Panc1 (cell line): Measurements from ENCODE around the gene ADAMTS7. TPM values are rescaled to one million over a fixed set of nuclear protein-coding genes. Genes with fewer than 3 reads are reported as not detected.
"Not testable (repeated sequence)": the region's sequence is repeated elsewhere in the genome, so short reads cannot be mapped to it uniquely, and the experiment has no call there.

Experiments used
- ATAC-seq: fragments of 200-7000 bp; cut with Tn5 transposase; 2 replicates; pipeline ENCODE4 v1.9.1; 2020; ENCODE audit warnings: mild to moderate bottlenecking, moderate library complexity
- BruUV-seq: library from RNA; stranded (reverse); fragments of 400-500 nt; replicated peaks from 2 replicates; lab custom pipeline; 2021; lab: Mats Ljungman, UMichigan
- CTCF ChIA-PET: fragments of 300-600 bp; sonication (Branson Sonifier 250); formaldehyde crosslinking; loops from one replicate; lab custom pipeline; 2022; ENCODE audit warnings: antibody characterized with exemption; lab: Charles Lee
- POLR2A ChIA-PET: fragments of 300-600 bp; sonication (Branson Sonifier 250); formaldehyde crosslinking; loops from one replicate; lab custom pipeline; 2022; ENCODE audit warnings: antibody characterized with exemption; lab: Charles Lee
- DNase-seq: peaks from one replicate; pipeline ENCODE4 v3.0.0-alpha.2; 2010; ENCODE audit warnings: low read depth, low spot score
- H3K27ac ChIP-seq: 2 replicates; pipeline ENCODE4 v1.5.1; 2011; ENCODE audit warnings: mild to moderate bottlenecking, low read length, inconsistent platforms
- H3K27me3 ChIP-seq: fragments of 200-500 bp; sonication (Bioruptor generic); 2 replicates; pipeline ENCODE4 v1.6.0; 2014; ENCODE audit warnings: low read length, inconsistent platforms; ENCODE audit not compliant: control insufficient read depth, insufficient read depth
- H3K36me3 ChIP-seq: fragments of 200-500 bp; sonication (Bioruptor generic); 2 replicates; pipeline ENCODE4 v1.5.1; 2014; ENCODE audit warnings: inconsistent platforms, mild to moderate bottlenecking, low read length, moderate library complexity; ENCODE audit not compliant: control insufficient read depth, insufficient read depth
- H3K4me1 ChIP-seq: 2 replicates; pipeline ENCODE4 v1.5.1; 2011; ENCODE audit warnings: inconsistent platforms, mild to moderate bottlenecking, low read length, moderate library complexity; ENCODE audit not compliant: control insufficient read depth, insufficient read depth
- H3K4me3 ChIP-seq, 2 experiments: 2 replicates each; pipeline ENCODE4 v1.5.1; 2011 to 2012; ENCODE audit warnings: low read depth in 2 of 2, low read length in 2 of 2, mild to moderate bottlenecking in 2 of 2, inconsistent platforms in 1 of 2, moderate library complexity in 1 of 2
- H3K9me3 ChIP-seq: fragments of 200-500 bp; sonication (Bioruptor generic); 2 replicates; pipeline ENCODE4 v1.5.1; 2014; ENCODE audit warnings: low read depth, mild to moderate bottlenecking, inconsistent platforms, low read length, moderate library complexity; ENCODE audit not compliant: control insufficient read depth, insufficient read depth
- POLR2AphosphoS5 ChIP-seq: IDR thresholded peaks from 2 replicates; pipeline ENCODE4 v1.6.1; 2012; ENCODE audit warnings: mild to moderate bottlenecking, low read depth, low read length, moderate library complexity
- SIN3A ChIP-seq: IDR thresholded peaks from 2 replicates; pipeline ENCODE4 v1.6.1; 2012; ENCODE audit warnings: low read depth, mild to moderate bottlenecking, low read length, moderate library complexity, borderline replicate concordance; ENCODE audit not compliant: insufficient read depth
- TCF7L2 ChIP-seq: IDR thresholded peaks from 2 replicates; pipeline ENCODE4 v1.6.1; 2011; ENCODE audit warnings: mild to moderate bottlenecking, low read depth, low read length, inconsistent platforms
- in situ Hi-C: cut with HindIII; loops from 2 replicates; pipeline ENCODE4 v1.10.0; 2016; ENCODE audit warnings: low sequenced_read_pairs, low pct_unique_long_range_greater_than_20kb
- intact Hi-C: fragments of 100-400 bp; cut with micrococcal nuclease; formaldehyde crosslinking; loops from one replicate; pipeline ENCODE4 v1.10.0; 2022; ENCODE audit not compliant: unreplicated experiment
- total RNA-seq: library from RNA; stranded (reverse); gene quantifications from one replicate; pipeline ENCODE4 v1.2.1, GENCODE V29; 2021; ENCODE audit not compliant: unreplicated experiment
- TF ChIP-seq, protein P1 (sequence below): fragments of 450-650 bp; IDR thresholded peaks from 2 replicates; pipeline ENCODE4 v1.5.1; 2017; ENCODE audit warnings: mild to moderate bottlenecking
- TF ChIP-seq, protein P2 (sequence below), 2 experiments: IDR thresholded peaks; 2 replicates each; pipeline ENCODE4 v1.6.1; 2011 to 2012; ENCODE audit warnings: low read depth in 2 of 2, control low read depth in 1 of 2, low read length in 1 of 2, mild to moderate bottlenecking in 1 of 2, moderate library complexity in 1 of 2; ENCODE audit not compliant: insufficient read depth in 1 of 2

Gene ADAMTS7
- total RNA-seq, 1 experiment from 2014 or later, result 1.0 TPM

DNA sequence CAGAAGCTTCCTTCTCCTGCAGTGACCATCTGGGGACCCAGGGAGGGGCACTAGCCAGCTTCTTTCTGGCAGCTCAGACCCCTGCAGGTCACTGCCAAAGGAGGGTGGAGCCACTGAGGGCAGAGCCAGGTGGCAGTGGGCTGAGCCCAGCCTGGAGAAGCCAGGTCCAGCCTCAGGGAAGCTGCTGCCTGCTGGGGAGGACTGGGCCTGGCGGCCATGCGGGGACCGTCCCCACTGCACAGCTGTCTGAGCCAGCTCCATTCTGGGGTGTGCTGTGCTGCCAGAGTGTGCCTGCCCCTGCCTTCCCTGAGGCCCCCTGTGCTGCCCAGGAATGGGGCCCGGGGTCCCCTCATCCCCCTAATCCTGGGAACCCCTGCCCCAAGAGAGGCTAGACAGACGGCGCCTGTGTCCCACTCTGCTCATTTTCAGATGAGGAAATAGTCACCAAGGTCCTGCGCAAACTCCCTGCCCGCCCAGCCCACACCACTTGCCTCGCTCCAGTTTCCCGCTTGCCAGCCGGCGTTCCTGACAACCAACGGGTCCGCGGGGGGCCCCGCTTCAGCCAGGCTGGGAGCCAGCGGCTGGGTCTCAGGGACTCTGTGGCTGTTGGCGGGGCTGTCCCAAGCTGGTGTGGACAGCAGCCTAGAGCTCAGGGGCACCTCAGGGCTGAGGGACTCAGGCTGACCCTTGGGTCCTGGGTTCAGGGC, 46.0 kb downstream of the ADAMTS7 start:
- H3K4me3 ChIP-seq, in situ Hi-C loops, H3K36me3 ChIP-seq, H3K27me3 ChIP-seq, DNase-seq, BruUV-seq, H3K9me3 ChIP-seq, intact Hi-C loops, H3K27ac ChIP-seq, H3K4me1 ChIP-seq, CTCF ChIA-PET, POLR2A ChIA-PET, ATAC-seq: not testable (repeated sequence)

- intact Hi-C loops, H3K27ac ChIP-seq, BruUV-seq, DNase-seq, H3K9me3 ChIP-seq, CTCF ChIA-PET, H3K36me3 ChIP-seq, ATAC-seq, H3K4me1 ChIP-seq, POLR2A ChIA-PET, H3K4me3 ChIP-seq, H3K27me3 ChIP-seq, in situ Hi-C loops: not testable (repeated sequence)
Observed at GRCh38 chr15:78764340-78765153, 46.7 kb downstream of the ADAMTS7 start.

- ChIA-PET POLR2A (no interaction called here), CTCF (interaction anchor here (0.6 kb wide), 1 partner anchor 72 kb away, joined by 3 read pairs; no protein-coding TSS in a partner anchor)
- no peaks in the 10 kb centered on the region for H3K4me1 ChIP-seq
- DNase-seq, result no peak
- no peak overlapping the region for H3K4me3 ChIP-seq
- H3K27ac ChIP-seq, result no peak overlapping the region
- TF ChIP-seq TCF7L2, result no peak
- TF ChIP-seq, protein P1, sequence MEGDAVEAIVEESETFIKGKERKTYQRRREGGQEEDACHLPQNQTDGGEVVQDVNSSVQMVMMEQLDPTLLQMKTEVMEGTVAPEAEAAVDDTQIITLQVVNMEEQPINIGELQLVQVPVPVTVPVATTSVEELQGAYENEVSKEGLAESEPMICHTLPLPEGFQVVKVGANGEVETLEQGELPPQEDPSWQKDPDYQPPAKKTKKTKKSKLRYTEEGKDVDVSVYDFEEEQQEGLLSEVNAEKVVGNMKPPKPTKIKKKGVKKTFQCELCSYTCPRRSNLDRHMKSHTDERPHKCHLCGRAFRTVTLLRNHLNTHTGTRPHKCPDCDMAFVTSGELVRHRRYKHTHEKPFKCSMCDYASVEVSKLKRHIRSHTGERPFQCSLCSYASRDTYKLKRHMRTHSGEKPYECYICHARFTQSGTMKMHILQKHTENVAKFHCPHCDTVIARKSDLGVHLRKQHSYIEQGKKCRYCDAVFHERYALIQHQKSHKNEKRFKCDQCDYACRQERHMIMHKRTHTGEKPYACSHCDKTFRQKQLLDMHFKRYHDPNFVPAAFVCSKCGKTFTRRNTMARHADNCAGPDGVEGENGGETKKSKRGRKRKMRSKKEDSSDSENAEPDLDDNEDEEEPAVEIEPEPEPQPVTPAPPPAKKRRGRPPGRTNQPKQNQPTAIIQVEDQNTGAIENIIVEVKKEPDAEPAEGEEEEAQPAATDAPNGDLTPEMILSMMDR, result no peak
- no peak for TF ChIP-seq SIN3A
- TF ChIP-seq, protein P2, sequence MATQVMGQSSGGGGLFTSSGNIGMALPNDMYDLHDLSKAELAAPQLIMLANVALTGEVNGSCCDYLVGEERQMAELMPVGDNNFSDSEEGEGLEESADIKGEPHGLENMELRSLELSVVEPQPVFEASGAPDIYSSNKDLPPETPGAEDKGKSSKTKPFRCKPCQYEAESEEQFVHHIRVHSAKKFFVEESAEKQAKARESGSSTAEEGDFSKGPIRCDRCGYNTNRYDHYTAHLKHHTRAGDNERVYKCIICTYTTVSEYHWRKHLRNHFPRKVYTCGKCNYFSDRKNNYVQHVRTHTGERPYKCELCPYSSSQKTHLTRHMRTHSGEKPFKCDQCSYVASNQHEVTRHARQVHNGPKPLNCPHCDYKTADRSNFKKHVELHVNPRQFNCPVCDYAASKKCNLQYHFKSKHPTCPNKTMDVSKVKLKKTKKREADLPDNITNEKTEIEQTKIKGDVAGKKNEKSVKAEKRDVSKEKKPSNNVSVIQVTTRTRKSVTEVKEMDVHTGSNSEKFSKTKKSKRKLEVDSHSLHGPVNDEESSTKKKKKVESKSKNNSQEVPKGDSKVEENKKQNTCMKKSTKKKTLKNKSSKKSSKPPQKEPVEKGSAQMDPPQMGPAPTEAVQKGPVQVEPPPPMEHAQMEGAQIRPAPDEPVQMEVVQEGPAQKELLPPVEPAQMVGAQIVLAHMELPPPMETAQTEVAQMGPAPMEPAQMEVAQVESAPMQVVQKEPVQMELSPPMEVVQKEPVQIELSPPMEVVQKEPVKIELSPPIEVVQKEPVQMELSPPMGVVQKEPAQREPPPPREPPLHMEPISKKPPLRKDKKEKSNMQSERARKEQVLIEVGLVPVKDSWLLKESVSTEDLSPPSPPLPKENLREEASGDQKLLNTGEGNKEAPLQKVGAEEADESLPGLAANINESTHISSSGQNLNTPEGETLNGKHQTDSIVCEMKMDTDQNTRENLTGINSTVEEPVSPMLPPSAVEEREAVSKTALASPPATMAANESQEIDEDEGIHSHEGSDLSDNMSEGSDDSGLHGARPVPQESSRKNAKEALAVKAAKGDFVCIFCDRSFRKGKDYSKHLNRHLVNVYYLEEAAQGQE (IDR thresholded peaks at IDR 0.05; ENCODE audit: insufficient read depth in 1 of 2, low read depth in 2 of 2, low read length in 1 of 2), result no peak
- no peak for TF ChIP-seq POLR2AphosphoS5
- ATAC-seq, result no peak
- in situ Hi-C loops (no loop called here), intact Hi-C loops (no loop called here)
- no peaks in the 10 kb centered on the region for H3K36me3 ChIP-seq
- H3K27me3 ChIP-seq, result no peaks in the 10 kb centered on the region
- no peaks in the 10 kb centered on the region for H3K9me3 ChIP-seq
- BruUV-seq, result no TSS peak
Observed at GRCh38 chr15:78763796-78764241, 47.4 kb downstream of the ADAMTS7 start.
